HT1080 (cell line): Measurements from ENCODE around the gene SGCA. TPM values are rescaled to one million over a fixed set of nuclear protein-coding genes. Genes with fewer than 3 reads are reported as not detected.

Experiments used
- DNase-seq: peaks from one replicate; pipeline ENCODE4 v3.0.0-alpha.2; 2015; ENCODE audit warnings: low read depth
- total RNA-seq: library from RNA; depleted of rRNA; stranded (reverse); fragments of >200 nt; shearing (Covaris generic); gene quantifications from 2 replicates; pipeline ENCODE4 v1.2.3, GENCODE V29; 2014

Gene SGCA
- total RNA-seq, 1 experiment from 2014 or later, result not detected

DNA sequence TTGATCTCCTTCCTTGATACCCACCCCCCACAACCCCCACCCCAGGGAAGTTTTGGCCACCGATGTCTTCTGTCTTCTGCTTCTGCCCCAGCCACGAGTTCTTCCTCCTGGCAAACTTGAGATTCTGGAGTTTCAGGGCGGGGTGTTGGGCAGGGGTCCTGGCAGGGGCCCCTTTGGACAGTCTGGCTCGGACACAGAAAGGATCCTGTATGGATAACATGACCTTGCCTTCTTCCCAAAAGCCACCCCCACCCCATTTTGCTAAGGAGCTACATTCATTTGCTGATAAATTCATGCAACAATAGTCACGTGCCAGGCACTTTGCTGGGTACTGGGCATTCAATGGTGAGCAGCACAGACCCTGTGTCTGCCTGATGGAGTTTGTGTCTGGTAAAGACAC, 41.5 kb downstream of the SGCA start:
- no peak for DNase-seq

DNA sequence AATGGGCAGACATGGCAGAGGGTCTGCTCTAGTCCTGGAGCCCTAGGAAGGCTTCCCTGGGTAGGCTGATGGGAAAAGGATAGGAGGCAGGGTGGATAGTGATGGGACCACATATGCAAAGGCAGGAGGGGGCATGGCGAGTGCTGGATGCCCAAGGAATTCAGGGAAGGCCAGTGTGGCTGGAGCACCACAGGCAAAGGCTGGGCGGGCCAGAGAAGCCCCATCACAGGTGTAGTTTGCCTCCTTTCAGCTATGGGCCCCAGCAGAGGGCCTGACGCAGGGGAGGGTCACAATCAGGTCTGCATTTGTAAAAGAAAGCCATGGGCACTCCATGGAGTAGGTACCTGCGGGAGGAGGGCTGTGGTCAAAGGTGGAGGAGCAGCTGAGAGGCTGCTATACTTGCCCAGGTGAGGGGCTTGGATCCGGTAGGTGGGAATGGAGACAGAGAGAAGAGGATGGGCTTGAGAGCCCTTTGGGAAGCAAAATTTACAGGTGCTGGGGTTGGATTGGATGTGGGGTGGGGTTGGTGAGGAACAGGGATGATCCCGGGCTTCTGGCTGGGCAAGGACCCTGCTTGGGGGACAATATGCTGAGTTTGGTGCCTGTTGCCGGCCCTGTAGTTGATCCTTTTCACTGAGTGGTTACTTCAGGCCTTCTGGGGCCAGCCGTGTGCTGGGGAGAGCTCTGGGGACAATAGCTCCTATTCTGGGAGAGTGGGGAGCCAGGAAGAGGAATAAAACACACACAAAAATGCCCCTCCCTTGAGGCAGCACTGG, 42.2 kb downstream of the SGCA start:
- no peak for DNase-seq

DNA sequence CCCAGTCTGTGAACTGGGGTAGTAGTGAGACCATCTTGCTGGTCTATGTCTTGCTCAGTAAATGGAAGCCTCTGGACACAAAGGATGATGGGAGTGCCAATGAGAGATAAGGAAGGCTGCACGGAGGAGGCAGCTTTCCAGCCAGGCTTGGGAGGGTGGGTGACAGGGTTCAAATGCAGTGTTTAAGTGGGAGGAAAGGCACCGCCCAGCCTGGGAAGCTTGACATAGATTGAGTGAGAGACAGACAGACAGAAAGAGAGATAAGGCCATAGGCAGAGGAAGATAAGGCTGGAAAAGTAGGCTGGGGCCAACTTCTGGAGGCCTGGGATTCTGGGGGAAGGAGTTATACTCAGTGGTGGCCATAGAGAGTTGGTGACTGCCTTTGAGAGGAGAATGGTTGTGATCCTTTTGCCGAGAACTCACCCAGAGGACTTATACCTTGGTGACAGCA, 42.8 kb downstream of the SGCA start:
- DNase-seq, result no peak

DNA sequence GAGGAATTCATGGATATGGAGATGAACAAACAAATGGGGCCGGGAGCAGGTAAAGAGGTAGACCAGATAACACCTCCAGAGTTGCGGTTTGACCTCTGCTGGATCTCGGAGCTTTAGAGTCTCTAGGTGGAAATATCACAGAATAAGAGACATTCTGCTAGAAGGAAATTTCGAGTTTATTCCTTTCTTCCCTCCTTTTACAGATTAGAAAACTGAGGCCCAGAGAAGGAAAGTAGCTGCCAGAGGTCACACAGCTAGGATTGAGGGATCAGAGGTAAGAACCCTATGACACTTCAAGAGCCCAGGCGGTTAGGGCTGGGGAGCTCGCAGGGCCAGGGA, 43.3 kb downstream of the SGCA start:
- no peak for DNase-seq

DNA sequence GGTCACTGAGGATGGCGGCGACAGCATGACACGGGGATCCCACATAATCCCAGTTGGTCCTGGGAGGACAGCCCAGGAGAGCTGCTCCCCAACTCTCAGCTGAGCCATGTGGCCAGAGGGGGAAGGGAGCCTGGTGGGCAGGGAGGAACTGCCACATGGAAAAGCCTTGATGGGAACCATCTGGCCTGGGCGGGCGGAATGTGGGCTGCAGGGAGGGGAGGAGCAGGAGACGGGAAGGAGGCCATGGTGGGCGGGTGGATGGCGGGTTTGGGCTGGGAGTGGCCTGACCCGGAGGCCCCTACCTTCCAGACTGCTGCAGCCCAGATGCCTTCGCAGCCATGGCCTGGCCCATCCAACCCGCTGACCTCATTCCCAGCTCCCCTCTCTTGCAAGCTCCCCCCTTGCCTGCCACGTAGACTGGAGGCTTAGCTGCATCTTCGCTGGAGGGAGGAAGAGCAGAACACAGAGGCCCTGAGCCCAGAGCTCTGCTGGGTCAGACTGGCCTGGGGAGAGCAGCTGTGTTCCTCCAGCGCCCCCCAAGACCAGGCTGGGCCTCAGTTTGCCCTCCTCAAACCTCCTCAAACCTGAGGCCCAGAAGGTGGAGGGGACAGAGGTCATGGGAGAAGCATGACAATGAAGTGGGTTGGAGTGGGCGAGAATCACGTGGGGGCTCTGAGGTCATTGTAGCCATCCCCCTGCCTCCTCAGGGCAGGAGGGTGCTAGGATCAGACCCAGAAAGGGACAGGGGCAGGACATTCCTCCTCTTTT, 43.9 kb downstream of the SGCA start:
- no peak for DNase-seq

DNA sequence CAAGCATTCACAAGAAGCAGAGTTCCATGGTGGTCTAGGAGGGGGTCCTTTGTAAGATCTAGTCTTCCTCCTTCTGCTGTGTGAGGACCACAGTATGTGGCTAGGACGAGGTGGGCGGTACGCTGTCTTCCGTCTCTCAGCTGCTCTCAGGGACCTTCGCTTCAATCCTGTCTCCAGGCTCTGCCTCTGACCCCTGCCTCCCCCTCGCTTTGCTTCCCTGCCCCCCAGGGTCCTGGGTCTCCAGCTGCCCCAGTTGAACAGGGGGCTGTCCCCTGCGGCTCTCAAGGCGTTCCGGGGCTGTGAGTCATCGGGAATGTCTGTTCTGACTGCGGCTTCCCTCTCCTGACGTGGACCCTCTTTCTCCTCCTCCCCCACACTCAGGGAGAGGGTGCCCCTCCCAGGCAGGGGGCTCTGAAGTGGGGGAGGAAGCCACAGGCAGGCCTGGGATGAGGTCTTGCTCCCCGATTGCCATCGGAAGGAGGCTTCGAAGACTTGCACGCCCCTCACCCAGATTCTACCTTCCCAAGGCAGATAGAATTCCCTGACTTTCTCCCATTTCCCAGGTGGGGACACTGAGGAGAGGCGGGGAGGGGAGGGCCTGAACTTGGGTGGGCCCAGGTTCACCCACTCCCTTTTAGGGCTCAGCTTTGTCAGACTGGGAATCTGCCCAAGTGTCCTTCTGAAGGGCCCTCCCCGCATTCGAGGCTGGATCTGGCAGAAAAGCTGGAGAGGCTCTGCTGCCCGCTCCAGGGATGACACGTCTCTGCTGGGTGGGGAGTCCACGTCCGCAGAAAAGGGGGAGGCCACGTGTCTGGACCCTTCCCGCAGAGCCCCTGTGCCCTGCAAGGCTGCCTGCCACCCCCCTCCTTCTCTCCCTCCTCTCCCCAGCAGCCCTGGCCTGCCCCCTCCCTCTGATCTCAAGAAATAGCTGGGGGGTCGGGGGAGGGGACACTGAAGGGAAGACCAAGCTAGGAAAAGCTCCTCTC, 44.7 kb downstream of the SGCA start:
- peak; percentile 93 for DNase-seq

DNA sequence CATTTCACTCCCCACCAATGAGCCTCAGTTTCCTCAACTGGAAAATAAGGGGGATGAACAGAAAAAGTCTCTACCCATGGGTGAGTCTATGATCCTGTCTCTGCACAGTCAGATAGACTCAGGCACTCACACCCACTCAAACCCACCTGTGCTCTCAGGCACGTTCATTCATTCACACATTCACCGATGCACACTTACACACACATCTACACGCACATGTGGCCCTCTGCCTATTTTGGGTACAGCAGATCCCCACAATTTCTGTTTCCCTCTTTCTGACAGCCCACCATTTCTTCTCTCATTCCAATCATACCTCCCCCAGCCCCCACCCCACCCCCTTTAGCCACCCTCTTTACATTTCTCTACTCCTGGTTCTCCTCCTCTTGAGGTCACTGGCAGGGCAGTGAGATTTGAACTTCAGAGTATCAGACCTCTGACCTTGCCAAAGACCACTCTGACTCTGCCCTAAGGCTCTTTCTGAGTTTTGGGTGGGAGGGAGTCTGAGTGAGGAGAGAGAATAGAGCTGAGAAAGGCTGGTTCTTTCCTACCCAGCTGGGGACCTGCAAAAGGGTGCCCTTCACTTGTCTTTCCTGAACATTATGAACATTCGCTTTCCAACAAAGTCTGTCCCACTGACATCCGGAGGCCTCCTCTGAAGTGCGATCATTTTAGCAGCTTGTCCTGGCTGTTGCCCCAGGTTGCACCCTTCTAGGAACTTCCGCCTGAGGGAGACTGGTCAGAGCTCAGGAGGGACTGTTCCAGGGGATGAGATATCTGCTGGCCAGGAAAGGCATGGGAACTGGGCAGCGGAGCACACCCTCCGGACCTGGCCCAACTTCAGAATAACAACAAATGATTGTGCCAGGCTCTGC, 45.7 kb downstream of the SGCA start:
- DNase-seq, result no peak

DNA sequence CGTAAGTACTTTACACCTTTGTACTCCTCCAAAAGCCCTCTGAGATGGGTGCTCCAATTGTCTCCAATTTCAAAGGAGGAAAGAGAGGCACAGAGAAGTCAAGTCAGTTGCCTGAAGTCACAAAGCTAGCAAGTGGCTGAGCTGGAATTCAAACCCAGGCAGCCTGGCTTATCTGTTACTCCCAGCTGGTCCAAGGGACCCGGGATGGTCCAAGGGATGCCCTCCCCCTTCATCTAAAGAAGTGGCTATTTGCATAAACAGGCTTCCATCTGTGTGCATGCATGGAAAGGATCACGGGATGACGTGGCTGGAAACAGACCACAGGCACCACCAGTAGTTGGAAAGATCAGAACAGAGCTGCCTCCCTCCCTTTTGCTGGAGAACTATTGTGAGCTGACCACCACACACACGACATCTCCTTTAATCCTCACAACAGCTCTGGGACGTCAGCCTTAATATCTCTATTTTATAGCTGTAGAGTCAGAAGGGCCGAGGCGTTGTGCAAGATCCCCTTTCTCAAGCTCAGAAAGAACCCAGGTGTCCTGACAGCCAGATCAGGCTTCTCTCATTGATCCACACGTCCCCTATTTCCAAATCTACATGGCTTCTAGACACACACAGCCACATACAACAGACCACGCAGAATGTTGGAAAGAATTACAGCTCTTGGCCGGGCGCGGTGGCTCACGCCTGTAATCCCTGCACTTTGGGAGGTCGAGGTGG, 46.5 kb downstream of the SGCA start:
- DNase-seq, result peak; percentile 53

DNA sequence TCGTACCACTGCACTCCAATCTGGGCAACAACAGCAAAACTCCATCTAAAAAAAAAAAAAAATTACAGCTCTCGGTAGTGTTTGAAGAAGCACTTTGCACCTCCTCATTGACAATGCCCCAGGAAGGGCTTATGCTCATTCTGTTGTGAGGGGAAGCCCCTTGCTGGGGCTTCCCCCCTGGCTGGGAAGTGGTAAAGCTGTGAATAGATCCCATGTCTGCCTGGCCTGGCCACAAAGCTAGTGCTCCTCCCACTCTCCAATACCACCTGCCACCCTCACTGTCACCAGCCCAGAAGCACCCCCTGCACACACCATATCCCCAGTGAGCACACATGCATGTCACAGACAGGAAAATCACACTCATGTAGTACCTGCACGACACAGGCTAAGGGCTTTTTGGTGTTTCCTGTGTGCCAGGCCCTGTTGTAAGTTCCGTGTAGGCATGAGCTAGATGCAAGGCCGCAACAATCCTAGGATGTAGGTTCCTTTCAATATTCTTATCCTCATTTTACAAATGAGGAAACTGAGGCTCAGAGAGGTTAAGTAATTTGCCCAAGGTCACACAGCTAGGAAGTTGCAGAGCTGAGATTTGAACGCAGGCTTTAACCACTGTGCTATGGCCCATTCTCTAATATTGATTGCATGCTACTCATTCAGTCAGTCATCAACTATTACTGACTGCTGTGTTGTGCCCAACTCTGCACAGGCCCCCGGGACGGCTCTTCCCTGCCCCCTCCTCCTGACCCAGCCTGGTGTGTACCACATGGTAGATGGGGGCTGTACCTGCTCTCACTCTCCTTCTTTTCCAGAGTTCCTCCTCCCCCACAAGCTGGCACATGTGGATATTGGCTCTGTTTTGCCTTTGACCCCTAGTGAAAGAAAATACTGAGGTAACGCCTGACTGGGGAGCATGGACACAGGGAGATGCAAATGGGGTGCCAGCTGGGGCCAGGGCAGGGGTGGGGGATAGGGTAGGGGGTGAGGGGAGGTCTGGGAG, 47.5 kb downstream of the SGCA start:
- DNase-seq, result no peak

DNA sequence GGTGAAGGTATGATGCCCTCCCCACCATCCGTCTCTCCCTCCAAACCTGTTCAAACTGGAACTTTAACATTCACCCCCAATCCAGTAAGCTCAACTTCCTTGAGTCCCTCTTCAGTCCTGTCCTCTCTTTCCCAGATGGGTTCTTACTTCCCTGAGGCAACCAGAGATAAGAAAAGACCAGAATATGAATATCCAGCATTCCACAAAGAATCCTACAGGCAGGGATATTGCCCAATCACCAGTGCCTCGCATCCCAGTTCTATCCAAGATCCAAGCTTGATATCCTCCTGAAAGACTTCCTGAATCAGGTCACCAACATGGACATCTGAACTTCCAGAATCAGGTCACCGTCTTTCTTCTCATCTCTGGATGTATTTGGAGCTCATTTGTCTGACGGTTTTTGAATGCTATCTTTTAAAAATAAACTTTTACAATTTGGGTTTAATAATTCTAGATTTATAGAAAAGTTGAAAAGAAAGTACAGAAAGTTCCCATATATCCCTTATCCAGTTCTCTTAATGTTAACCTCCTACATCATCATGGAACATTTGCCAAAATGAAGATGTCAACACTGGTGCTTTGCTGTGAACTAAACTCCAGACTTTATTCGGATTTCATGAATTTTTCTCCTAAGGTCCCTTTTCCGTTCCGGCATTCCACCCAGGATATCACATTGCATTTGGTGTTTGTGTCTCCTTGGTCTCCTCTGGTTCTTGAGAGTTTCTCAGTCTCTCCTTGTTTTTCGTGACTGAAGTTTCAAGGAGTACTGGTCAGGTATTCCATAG, 49.4 kb downstream of the SGCA start:
- no peak for DNase-seq

DNA sequence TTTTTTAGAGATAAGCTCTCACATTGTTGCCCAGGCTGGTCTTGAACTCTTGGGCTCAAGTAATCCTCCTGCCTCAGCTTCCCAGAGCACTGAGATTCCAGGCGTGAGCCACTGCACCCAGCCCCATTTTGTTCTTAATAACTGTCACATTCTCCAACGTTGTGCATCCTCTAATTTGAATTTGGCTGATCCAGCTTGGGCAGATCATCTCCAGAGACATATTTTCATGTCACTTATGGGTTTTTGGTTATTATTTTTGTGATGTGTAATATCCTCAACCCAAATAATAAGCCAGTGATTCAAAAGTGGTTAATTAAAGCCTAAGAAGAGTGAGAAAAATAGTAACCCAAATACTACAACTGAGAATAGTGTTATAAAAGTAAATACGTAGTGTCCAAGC, 51.8 kb downstream of the SGCA start:
- no peak for DNase-seq

DNA sequence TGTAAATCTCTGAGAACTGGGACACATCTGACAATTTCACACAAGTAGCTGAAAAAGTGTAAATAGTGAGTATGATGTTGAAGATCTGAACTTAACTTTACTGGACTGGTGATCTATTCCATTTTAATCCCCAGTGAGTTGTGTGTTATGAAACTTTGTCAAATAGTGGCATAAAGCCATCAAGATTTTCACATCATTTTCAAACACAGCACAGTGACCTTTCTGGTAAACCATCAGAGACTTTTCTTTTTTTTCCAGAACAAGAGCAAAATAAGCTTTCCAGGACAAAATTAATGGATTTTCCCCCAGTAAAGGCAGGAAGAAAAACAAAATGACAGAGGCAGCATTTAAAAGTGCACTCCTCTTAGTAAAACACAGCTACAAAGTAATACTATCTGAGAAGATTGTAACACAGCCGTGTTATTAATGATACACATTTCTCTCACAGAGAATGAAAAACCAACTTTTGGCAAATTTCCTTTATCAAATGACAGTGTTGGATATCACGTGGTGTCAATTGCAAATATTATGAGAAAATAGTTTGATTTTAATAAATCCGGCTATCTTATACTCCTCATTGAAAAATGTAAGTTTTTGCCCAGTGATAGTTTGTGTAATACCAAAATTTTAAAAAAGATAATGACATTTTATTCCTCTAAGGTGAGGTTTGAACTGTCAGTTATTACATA, 52.4 kb downstream of the SGCA start:
- DNase-seq, result no peak

DNA sequence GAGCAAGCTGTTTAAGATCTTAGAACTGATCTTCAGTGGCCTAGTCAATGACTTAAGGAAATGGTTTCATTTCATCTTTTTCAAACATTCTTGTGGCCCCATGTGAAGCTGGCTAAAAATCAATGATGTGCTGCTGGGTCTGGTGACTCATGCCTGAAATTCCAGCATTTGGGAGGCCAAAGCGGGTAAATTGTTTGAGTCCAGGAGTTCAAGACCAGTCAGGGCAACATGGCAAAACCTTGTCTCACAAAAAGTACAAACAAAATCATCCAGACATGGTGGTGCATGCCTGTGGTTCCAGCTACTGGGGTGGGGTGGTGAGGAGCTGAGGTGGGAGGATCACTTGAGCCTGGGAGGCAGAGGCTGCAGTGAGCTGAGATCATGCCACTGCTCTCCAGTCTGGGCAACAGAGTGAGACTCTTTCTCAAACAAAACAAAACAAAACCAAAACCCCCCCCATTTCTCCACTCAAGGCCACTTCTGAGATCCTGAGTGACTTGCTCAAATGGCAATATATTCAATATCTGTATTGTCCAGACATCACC, 53.0 kb downstream of the SGCA start:
- peak; percentile 90 for DNase-seq

DNA sequence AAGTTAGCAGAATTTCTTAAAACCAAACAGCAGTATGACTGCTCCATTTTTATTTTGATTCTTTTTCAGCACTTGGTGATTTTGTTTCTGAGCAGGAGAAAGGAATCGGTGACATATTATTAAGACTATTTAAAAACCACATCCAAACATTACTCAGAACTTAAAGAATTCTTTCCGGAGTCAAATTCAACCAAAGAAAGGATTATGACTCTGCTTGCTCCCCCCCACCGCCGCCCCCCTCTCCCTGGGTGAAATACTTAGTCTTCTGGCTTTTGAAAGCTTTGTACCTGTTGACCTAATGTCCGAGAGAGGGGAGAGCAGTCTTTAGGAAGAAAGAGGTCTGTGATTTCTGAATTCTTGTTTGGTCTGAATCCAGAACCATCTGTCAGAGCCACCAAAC, 53.5 kb downstream of the SGCA start:
- DNase-seq, result peak; percentile 92

DNA sequence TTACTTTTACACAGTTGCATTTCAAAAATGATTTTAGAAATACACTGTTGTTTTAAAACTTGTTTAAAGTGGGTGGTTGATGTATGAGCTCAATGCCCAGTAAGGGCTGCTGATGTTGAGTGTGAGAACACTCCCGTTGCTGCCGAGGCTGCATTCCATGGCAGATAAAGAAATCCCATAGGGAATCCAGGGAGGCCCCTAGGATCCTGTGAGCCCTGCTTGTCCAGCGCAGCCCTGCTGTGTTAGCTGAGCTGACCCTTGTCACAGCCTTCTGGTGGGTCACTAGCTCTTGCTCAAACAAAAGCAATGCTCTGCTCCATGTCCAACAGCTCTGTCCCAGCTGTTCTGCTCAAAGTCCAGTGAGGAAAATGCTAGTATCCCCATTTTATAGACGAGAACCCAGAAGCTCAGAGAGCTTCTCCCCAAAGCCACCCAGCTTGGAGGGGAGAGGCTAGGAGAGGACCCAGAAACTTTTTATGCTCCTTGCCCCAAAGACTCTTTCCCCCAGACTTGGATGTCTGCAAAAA, 54.2 kb downstream of the SGCA start:
- no peak for DNase-seq

DNA sequence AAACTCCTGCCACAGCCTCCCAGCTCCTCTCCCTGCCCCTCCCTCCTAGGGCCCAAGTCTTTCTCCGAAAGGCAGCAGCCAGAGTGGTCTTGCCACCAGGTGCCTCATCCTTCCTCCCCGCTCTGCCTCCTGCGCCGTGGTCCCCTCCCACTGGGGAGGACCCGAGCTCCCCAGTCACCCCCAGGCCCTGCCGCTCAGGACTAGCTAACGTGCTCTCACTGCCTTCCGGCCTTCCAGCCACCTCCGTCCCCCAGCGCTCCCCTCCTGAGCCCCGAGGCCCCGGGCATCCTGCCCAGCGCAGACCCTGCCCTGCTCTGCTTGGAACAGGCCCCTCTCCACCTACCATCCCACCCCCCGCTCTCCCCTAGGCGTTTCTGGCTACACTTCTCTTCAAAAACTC, 55.0 kb downstream of the SGCA start:
- DNase-seq, result no peak
